HG02943 (cell line): ENCODE data around the gene EVX2.

ENCODE experiments used
- ATAC-seq: cut with Tn5 transposase; IDR thresholded peaks from one replicate; pipeline ENCODE4 v1.9.1; 2021; ENCODE audit warnings: mild to moderate bottlenecking, low read depth, moderate library complexity; ENCODE audit not compliant: unreplicated experiment

The EVX2 gene

GRCh38 chr2:176085120-176085788 is 1.5 kb upstream of the EVX2 start:
- ATAC-seq: no peak

GRCh38 chr2:176084611-176085119 is 903 bp upstream of the EVX2 start:
- no peak for ATAC-seq

DNA sequence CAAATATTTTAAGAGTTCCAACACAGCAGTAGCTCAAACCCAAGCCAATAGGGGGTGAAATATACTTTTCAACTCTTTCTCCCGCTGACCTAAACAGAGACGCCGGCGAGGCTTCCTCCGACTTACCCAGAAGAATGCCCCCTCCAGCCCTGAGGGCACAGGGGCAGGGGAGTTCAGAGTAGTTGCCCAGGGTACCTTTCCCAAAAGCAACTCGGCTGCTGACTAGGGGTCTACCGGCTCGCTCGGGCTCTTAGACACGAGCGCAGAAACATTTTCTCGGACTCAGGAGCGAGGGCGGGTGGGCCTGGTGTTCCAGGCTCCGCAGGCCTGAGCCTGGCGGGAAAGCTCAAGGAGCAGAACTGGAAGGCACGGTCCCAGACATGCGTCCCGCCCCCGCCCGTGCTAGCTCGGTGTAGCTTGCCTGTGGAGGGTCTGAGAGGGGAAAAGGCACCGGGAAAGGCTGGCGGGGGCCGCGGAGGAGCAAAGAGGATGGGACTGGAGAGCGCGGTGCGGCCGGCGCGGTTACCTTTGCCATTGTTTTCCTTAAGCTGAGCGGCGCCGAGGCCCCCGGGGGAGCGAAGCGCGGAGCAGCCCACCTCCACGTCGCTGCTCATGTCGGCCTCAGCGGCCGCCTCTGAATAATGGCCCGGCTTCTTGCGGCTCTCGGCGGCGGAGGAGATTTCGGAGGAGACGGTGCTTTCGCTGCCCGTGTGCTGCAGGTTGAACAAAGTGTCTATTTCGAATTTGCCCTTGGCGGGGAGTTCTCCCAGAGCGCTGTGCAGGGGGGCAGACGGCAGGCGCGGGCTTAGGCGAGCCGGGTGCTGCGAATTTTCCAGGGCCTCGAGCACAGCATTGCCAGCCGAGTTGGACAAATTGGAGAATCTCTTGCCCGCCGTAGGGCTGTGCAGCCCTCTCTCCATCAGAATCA is 674 bp downstream of the EVX2 start:
- ATAC-seq: no peak

DNA sequence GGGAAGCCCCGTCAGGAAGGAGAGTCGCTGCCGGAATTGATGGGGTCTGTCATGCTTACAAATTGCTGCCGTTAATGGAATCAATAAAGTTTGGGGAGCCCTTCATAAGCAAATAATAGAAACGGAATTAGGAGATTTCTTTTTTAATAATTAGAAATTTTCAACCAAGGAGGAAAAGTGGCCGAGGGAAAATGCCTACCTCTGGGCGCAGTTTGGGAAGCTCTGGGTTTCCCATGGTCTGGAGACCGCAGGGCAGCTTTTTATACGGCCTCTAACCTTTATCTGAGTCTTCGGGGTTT is 1.3 kb downstream of the EVX2 start:
- no peak for ATAC-seq

DNA sequence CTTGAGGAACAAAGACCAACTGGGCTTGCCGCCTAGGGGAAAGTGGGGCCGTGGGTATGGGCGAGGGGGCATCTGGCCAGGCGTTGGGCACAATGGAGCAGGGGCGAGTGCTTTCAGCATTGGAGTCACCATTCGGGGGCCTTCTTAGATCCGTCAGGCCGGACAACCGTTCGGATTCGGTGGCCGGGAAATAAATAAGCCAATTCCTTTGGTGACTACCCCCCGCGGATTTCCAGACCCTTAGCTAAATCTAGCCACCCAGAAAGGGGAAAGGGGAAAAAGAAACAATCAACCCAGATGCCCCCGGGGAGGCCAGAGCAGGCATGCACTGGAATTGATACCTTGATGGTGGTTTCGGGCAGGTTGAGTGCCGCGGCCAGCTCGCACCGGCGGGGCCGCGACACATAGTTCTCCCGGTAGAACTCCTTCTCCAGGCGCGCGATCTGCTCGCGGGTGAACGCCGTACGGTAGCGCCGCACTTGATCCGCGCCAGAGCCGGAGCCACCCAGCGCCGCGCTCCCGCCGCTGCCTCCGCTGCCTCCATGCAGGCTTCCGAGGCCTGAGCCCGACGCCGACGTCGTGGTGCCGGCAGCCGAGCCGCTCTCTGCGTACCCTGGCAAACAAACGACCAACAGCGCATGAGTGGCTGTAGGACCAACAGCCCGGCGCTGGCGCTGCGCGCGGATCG is 1.8 kb downstream of the EVX2 start:
- ATAC-seq: no peak

- no peak for ATAC-seq
Measured at GRCh38 chr2:176081376-176081836, 2.4 kb downstream of the EVX2 start.

DNA sequence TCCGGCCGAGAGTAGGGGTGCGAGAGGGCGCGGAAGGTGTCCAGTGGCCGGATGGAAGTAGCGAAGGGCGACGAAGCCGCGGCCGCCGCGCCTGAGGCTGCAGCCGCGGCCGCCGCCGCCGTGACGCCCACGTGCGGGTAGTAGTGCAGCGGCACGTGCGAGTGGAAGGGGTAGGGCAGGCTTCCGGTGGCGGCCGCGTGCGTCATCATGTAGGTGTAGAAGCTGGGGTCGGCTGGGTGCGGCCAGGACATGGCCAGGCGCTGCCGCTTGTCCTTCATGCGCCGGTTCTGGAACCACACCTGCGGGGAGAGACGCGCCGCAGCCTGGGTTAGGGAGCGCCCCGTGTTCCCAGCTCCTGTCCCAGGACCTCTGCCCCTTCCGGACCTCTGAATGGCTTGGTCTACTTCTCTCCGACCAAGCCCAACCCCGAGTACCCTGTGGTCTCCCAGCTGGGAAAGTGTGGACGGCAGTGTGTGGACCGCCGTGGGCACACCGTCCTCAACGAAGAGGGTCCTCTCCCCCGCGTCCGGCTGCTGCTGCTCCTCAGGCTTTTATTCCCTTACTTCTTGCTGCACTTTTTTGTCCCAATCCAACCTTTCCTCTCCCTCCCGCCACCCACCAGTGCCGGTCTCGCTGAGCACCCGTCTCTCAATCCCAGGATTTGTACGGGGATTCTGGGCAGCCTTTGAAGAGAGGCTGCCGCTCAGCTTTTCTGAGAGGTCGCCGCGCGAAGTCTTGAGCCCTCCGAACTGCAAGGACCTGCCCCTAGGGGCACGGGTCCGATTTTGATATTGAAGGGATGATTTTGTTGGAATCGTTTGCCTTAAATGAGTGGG is 3.0 kb downstream of the EVX2 start:
- no peak for ATAC-seq

GRCh38 chr2:176079831-176080539 is 3.8 kb downstream of the EVX2 start:
- no peak for ATAC-seq

- no peak for ATAC-seq
Measured at GRCh38 chr2:176079285-176079830, 4.4 kb downstream of the EVX2 start.

GRCh38 chr2:176078541-176079284 is 5.0 kb downstream of the EVX2 start:
- ATAC-seq: no peak

DNA sequence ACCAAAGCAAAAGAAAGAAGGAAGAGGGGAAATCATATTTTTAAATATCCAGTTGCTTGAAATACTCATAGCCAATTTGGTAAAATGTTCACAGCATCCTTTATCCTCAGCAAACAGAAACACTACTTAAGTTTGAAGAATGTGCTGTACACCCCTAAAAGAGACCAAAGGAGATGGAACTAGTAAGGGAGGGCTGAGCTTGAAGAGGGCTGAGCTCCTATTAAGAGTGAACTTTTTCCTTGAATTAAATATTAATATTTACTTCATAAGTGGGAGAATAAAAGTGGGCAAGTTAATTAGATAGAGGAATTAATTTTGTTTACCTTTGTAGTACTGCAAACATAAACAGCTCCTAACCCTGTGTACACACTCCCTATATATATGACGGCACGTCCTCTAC is 7.0 kb downstream of the EVX2 start:
- ATAC-seq: no peak

GRCh38 chr2:176076063-176076462 is 7.7 kb downstream of the EVX2 start:
- no peak for ATAC-seq

DNA sequence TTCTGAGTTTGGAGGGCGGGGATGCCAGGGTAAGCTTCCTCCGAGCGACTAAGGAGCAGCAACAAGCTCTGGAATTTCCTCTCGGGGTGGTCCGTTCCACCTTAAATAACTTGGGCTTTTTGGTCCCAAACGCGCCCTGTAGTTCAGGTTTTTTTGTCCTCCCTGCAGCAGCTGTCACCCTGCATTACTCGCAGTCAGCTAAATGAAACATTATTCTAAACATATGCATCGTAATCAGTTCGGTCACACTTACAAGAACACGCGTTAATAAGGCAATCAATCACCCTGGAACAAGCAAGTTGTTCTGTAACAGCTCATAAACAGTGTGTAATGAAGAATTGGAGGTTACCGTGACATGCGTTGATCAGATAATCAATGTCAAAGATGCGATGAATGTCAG is 8.3 kb downstream of the EVX2 start:
- no peak for ATAC-seq

DNA sequence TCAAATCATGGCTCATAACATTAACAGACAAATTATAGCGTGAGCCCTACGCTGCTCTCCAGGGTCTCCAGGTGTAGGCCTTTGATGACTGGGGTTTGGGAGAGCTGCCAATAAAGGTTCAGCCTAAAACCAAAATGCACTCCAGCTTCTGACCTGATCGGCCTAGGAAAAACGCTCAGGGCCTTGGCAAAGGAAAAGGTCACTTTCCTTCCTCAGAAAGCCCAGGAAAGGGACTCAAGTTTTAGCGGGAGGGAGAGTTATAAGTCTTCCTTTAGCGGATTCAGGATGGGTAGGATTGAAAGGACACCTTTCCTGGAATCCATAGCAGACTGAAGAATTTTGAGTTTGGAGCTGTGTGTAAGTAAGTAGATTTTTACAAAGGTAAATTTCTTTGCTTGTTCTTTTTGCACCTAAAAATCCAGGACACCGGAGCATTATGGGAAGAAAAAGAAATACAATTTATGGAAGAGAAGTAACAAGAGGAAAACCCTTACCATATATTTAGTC is 8.8 kb downstream of the EVX2 start:
- no peak for ATAC-seq

DNA sequence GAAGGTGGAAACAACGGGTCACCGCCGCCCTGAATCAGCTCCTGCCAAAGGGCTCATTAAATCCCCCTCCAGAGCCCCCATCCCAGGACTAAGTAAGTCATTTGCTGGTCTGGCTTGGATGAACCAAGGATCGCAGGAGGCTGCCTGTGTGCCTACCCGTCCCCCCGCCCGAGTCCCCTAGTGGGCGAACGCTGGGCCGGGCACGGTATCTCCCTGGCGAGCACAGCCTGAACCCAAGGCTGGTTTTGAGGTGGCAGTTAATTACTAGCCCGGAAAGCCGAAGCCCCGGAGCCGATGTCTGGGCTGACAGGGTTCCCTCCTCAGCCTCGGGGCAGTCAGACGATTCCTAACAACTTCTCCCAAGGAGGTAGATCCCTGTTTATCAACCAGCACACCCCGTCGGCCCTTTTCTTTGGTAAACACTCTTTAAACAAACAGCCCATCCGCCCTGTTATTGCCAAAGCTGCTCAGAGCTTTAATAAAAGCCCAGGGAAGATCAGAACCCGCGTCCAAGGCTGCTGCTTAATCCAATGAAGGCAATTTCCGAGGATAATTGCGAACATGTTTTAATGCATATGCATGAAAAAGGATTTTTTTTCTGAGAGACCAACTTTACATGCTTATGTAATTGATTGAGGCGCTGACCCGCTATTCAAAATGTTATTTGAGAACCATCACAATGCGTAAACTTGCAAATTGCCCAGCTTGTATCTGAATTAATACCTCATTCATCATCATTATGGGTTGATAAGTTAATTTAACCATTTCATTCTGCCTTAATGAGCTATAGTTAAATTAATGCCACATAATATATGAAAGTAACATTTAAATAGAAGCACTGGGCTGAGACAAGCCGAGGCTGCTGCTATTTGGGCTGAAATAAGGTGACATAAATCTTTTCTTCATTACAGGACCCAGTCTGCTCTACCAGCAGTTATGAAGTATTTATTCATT is 10.5 kb downstream of the EVX2 start:
- no peak for ATAC-seq

DNA sequence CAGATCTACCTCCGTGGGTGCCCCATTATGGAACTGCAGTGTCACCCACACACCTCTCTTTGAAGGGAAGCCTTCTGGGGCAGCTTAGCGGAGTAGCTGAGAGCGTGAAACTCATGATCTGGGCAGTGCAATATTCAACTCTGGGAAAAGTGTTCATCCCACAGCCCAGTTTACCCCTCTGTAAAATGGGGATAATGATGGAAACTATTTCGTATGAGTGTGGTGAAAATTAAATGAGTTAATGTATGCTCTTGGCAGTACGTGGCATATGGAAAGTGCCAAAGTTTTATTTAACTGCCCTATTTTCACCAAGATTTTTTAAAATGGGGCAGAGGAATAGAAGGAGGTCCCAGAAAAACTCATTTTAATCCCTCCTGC is 11.5 kb downstream of the EVX2 start:
- ATAC-seq: no peak
